PC-9 (cell line): ENCODE measurements around the gene RAB36. TPM values are rescaled to one million over a fixed set of nuclear protein-coding genes. Genes with fewer than 3 reads are reported as not detected.

ENCODE experiments used
- BruUV-seq: library from RNA; stranded (reverse); fragments of 400-500 nt; replicated peaks from 2 replicates; lab custom pipeline; 2021; lab: Mats Ljungman, UMichigan
- CTCF ChIA-PET: fragments of 300-600 bp; sonication (Branson Sonifier 250); formaldehyde crosslinking; loops from one replicate; lab custom pipeline; 2022; ENCODE audit warnings: antibody characterized with exemption; lab: Charles Lee
- POLR2A ChIA-PET: fragments of 300-600 bp; sonication (Branson Sonifier 250); formaldehyde crosslinking; loops from one replicate; lab custom pipeline; 2022; ENCODE audit warnings: antibody characterized with exemption; ENCODE audit not compliant: unreplicated experiment; lab: Charles Lee
- DNase-seq, 2 experiments: peaks; one replicate each; pipeline versions ENCODE4 v3.0.0 to v3.0.0-alpha.2; 2015 to 2022; ENCODE audit warnings: mixed read lengths in 1 of 2
- H2AFZ ChIP-seq: fragments of 200-600 bp; sonication (generic); 2 replicates; pipeline ENCODE4 v1.8.1; 2017; ENCODE audit warnings: antibody characterized with exemption
- H3F3A ChIP-seq: fragments of 200-600 bp; sonication (generic); 2 replicates; pipeline ENCODE4 v1.8.1; 2017; ENCODE audit warnings: antibody characterized with exemption, mild to moderate bottlenecking, low read depth; ENCODE audit not compliant: insufficient read depth
- H3K27ac ChIP-seq: fragments of 200-600 bp; sonication (generic); 2 replicates; pipeline ENCODE4 v1.6.1; 2016; ENCODE audit warnings: mixed run types
- H3K27me3 ChIP-seq: fragments of 200-600 bp; sonication (generic); 2 replicates; pipeline ENCODE4 v1.6.1; 2016; ENCODE audit warnings: low read depth, mixed run types; ENCODE audit not compliant: insufficient read depth
- H3K36me3 ChIP-seq: fragments of 200-600 bp; sonication (generic); 2 replicates; pipeline ENCODE4 v1.6.1; 2016; ENCODE audit warnings: low read depth, mixed run types
- H3K4me1 ChIP-seq: fragments of 200-600 bp; sonication (generic); replicated peaks from 2 replicates; pipeline ENCODE4 v1.6.1; 2016; ENCODE audit warnings: mixed run types; ENCODE audit not compliant: insufficient read depth
- H3K4me2 ChIP-seq: fragments of 200-600 bp; sonication (generic); 2 replicates; pipeline ENCODE4 v1.6.1; 2017; ENCODE audit warnings: mixed run types
- H3K4me3 ChIP-seq: fragments of 200-600 bp; sonication (generic); 2 replicates; pipeline ENCODE4 v1.6.1; 2016; ENCODE audit warnings: mixed run types
- H3K79me2 ChIP-seq: fragments of 200-600 bp; sonication (generic); 2 replicates; pipeline ENCODE4 v1.6.1; 2017; ENCODE audit warnings: low read depth, mixed run types
- H3K9me2 ChIP-seq: fragments of 200-600 bp; sonication (generic); 2 replicates; pipeline ENCODE4 v1.8.1; 2017; ENCODE audit warnings: mild to moderate bottlenecking; ENCODE audit not compliant: insufficient read depth
- H3K9me3 ChIP-seq: fragments of 200-600 bp; sonication (generic); 2 replicates; pipeline ENCODE4 v1.8.1; 2016; ENCODE audit warnings: low read depth; ENCODE audit not compliant: insufficient read depth
- H4K20me1 ChIP-seq: fragments of 200-600 bp; sonication (generic); 2 replicates; pipeline ENCODE4 v1.8.1; 2017; ENCODE audit not compliant: insufficient read depth
- EZH2 ChIP-seq: fragments of 200-600 bp; sonication (generic); IDR thresholded peaks from 2 replicates; pipeline ENCODE4 v1.8.0; 2017; ENCODE audit warnings: antibody characterized with exemption, low read depth
- intact Hi-C: fragments of 100-400 bp; cut with micrococcal nuclease; formaldehyde crosslinking; loops from one replicate; pipeline ENCODE4 v1.10.0; 2022; ENCODE audit not compliant: unreplicated experiment
- total RNA-seq: library from RNA; stranded (reverse); gene quantifications from 2 replicates; pipeline ENCODE4 v1.2.3, GENCODE V29; 2021
- TF ChIP-seq, protein P1 (sequence below): fragments of 200-600 bp; sonication (generic); conservative IDR thresholded peaks from 2 replicates; pipeline ENCODE4 v1.6.1; 2017; ENCODE audit warnings: mixed run types, antibody characterized with exemption, mild to moderate bottlenecking, moderate library complexity

RAB36 gene
- total RNA-seq, 1 experiment from 2014 or later, result 6.8 TPM

DNA sequence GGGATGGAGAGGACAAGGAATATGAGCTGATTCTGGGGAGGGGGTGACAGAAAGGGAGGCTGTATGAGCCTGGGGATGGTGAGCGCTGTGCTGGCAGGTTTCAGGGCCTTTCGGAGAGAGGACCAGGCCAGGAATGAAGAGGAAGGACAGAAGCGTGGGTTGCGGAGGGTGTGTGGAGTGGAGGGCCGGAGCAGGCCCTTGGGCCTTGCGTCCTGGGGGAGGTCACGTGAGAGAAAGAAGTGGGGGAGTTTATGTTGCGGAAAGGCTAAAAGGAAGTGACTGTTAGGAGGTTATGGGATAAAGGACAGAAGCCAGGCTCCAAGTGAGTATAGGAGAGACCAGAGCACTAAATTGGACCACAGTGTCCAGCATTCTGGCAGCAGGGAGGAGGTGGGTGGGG is 52.6 kb downstream of the RAB36 start:
- Histone ChIP-seq H3K4me3 (no peak overlapping the region), H3K79me2 (peaks cover 95% of the 10 kb centered on the region), H3K9me2 (no peaks in the 10 kb centered on the region), H3K36me3 (no peaks in the 10 kb centered on the region), H3F3A (no peaks in the 10 kb centered on the region), H3K4me1 (peaks cover 2% of the 10 kb centered on the region), H4K20me1 (peaks cover 49% of the 10 kb centered on the region), H2AFZ (no peak overlapping the region), H3K27ac (no peak overlapping the region), H3K9me3 (no peaks in the 10 kb centered on the region), H3K4me2 (no peak overlapping the region), H3K27me3 (no peaks in the 10 kb centered on the region)
- DNase-seq, result no peak
- no peak for TF ChIP-seq EZH2
- TF ChIP-seq, protein P1, sequence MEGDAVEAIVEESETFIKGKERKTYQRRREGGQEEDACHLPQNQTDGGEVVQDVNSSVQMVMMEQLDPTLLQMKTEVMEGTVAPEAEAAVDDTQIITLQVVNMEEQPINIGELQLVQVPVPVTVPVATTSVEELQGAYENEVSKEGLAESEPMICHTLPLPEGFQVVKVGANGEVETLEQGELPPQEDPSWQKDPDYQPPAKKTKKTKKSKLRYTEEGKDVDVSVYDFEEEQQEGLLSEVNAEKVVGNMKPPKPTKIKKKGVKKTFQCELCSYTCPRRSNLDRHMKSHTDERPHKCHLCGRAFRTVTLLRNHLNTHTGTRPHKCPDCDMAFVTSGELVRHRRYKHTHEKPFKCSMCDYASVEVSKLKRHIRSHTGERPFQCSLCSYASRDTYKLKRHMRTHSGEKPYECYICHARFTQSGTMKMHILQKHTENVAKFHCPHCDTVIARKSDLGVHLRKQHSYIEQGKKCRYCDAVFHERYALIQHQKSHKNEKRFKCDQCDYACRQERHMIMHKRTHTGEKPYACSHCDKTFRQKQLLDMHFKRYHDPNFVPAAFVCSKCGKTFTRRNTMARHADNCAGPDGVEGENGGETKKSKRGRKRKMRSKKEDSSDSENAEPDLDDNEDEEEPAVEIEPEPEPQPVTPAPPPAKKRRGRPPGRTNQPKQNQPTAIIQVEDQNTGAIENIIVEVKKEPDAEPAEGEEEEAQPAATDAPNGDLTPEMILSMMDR, result no peak
- POLR2A ChIA-PET, result no interaction called here
- BruUV-seq, result no TSS peak
- CTCF ChIA-PET, result no interaction called here
- intact Hi-C loops, result no loop called here

DNA sequence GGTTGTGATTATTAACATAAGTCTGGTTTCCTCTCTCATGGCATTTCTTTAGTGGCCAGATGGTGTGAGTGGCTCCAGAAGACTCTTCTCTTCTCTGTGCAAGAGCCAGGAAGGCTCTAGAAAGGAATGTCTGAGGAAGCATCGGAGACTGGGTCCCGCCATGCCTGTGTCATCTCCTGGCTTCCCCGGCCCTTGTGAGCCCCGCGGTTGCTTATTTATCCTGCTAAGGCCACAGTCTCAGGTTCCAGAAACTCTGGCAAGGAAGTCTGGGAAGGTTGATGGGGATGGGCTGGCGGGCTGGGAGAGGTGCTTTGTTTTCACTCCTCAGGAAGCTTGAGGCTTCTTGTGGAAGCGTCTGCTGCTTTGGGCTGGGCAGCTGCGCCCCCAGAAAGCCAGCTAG is 53.9 kb downstream of the RAB36 start:
- POLR2A ChIA-PET, result no interaction called here

DNA sequence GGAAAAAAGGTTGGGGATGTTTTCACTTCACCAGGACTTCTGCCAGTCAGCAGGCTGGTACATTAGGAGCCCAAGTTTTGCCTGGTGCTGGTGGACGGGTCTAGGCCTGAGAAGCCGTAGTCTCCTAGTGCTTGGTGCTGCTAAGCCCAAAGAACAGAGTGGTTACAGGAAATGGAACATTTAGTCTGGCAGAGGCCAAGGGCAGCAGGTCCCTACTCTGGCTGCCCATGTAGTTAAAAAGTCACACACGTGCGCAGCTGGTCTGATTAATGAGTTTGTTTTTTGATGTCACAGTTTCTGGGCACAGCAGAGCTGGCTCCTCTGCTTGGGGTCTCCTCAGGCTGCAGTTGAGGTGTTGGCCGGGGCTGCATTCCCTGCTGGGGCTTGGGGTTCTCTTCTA is 55.6 kb downstream of the RAB36 start:
- Histone ChIP-seq H3K4me2 (no peak overlapping the region), H4K20me1 (peaks cover 57% of the 10 kb centered on the region), H3K27ac (no peak overlapping the region), H2AFZ (no peak overlapping the region), H3K4me3 (no peak overlapping the region), H3K4me1 (peaks cover 13% of the 10 kb centered on the region; the same call in 1 of the 2 replicates), H3K79me2 (peaks cover 88% of the 10 kb centered on the region), H3K27me3 (no peaks in the 10 kb centered on the region), H3K36me3 (no peaks in the 10 kb centered on the region), H3K9me2 (no peaks in the 10 kb centered on the region), H3F3A (0 out of 2 replicates have a peak, but pooled peaks cover 6% of the 10 kb centered on the region), H3K9me3 (no peaks in the 10 kb centered on the region)
- intact Hi-C loops, result no loop called here
- BruUV-seq, result no TSS peak
- TF ChIP-seq, protein P1, result no peak
- no peak for TF ChIP-seq EZH2
- CTCF ChIA-PET, result no interaction called here
- POLR2A ChIA-PET, result no interaction called here
- DNase-seq, result no peak

More for the DNA sequence above, 53.9 kb downstream of the RAB36 start:
- Histone ChIP-seq H3K4me1 (no peaks in the 10 kb centered on the region), H3K4me3 (no peak overlapping the region), H3K4me2 (no peak overlapping the region), H3K9me3 (no peaks in the 10 kb centered on the region), H3K79me2 (peaks cover 95% of the 10 kb centered on the region), H3F3A (no peaks in the 10 kb centered on the region), H3K27me3 (no peaks in the 10 kb centered on the region), H3K9me2 (no peaks in the 10 kb centered on the region), H3K36me3 (no peaks in the 10 kb centered on the region), H4K20me1 (peaks cover 48% of the 10 kb centered on the region), H2AFZ (no peak overlapping the region), H3K27ac (no peak overlapping the region)
- BruUV-seq, result no TSS peak
- no peak for DNase-seq
- CTCF ChIA-PET, result no interaction called here
- intact Hi-C loops, result no loop called here
- TF ChIP-seq, protein P1, result no peak
- no peak for TF ChIP-seq EZH2
